Ovary (tissue), 9 donors: ENCODE data around the gene FUT7. TPM values are rescaled to one million over a fixed set of nuclear protein-coding genes. Genes with fewer than 3 reads are reported as not detected.

Experiments used
- DNase-seq, 5 donors: peaks; one replicate each; pipeline ENCODE4 v3.0.0-alpha.2; 2019 to 2020
- H3K27ac ChIP-seq, 2 donors: fragments of 200-600 bp; one replicate each; pipeline versions ENCODE4 v1.5.1 to v1.8.0; 2019 to 2022
- H3K27me3 ChIP-seq: fragments of 200-600 bp; one replicate; pipeline ENCODE4 v1.8.0; 2022
- H3K36me3 ChIP-seq: fragments of 200-600 bp; sonication (generic); one replicate; pipeline ENCODE4 v1.5.1; 2019
- H3K4me1 ChIP-seq: one replicate; pipeline ENCODE4 v1.8.1; 2013; ENCODE audit warnings: mild to moderate bottlenecking, moderate library complexity; ENCODE audit not compliant: insufficient read depth
- H3K4me3 ChIP-seq: fragments of 200-600 bp; sonication (generic); one replicate; pipeline ENCODE4 v1.5.1; 2017
- H3K9me3 ChIP-seq, 2 donors: fragments of 200-600 bp in 1 of 2; sonication (generic) in 1 of 2; one replicate each; pipeline versions ENCODE4 v1.5.1 to v1.8.1; 2013 to 2019; ENCODE audit warnings: mild to moderate bottlenecking in 1 of 2, moderate library complexity in 1 of 2
- CTCF ChIP-seq, 3 donors: fragments of 450-650 bp in 2 of 3; fragments of 200-600 bp in 1 of 3; IDR thresholded peaks; one replicate each; pipeline versions ENCODE4 v1.5.1 to v1.8.0; 2016 to 2022; ENCODE audit warnings: antibody characterized with exemption in 3 of 3, mild to moderate bottlenecking in 1 of 3
- EP300 ChIP-seq: sonication (generic); formaldehyde crosslinking; IDR thresholded peaks from one replicate; pipeline ENCODE4 v1.6.1; 2017; ENCODE audit warnings: antibody characterized with exemption
- POLR2A ChIP-seq: fragments of 450-650 bp; IDR thresholded peaks from one replicate; pipeline ENCODE4 v1.6.1; 2017; ENCODE audit warnings: antibody characterized with exemption, mild to moderate bottlenecking, moderate library complexity
- WGBS, 3 donors: extraction: QIAGEN DNeasy Blood & Tissue Kit in 1 of 3; methylation state at CpG; one replicate each; pipeline versions ENCODE4 v1.1.5 to v1.1.7; 2013 to 2017; 5-methylcytosine and 5-hydroxymethylcytosine counted together
- intact Hi-C, 4 donors: fragments of 100-400 bp; cut with DNase I; formaldehyde crosslinking; loops; one replicate each; pipeline versions ENCODE4 v1.11.0 to v1.15.1; 2022 to 2023
- polyA plus RNA-seq, 2 donors: library from polyadenylated mRNA; stranded (reverse); fragments of 200-250 nt in 1 of 2; fragments of 350-450 nt in 1 of 2; fragmentation: Illumina TruSeq in 1 of 2; extraction: RNeasy Lipid Tissue Mini Kit (QIAGEN cat#74804) in 1 of 2; gene quantifications; one replicate each; pipeline ENCODE4 v1.2.3, GENCODE V29; 2013 to 2014
- total RNA-seq, 7 donors: library from RNA; depleted of rRNA in 2 of 7; stranded (reverse); fragments of >200 nt in 2 of 7; fragmentation: NEBNext Ultra II Directional in 3 of 7; extraction: Animal tissue kit (Norgen Biotek cat#: 25700) in 3 of 7; gene quantifications; one replicate each; pipeline versions ENCODE4 v1.1.0 to v1.2.4, GENCODE V29; 2016 to 2023
- donor health status: DM: no; HTN: no; CAD: no; lungs with moderate emphysema.
- donor health status: DM: no; HTN: no; CAD: no.
- donor health status: Bipolar disorder and iron deficiency.
- donor health status: DM: yes; HTN: yes; CAD: no.
- donor health status: DM: no; HTN: no; CAD: no.
- donor health status: DM: yes; HTN: yes; CAD: no.

The FUT7 gene
- total and polyA plus RNA-seq, 9 donors, result 0.07 to 0.08 TPM; not detected in 7

DNA sequence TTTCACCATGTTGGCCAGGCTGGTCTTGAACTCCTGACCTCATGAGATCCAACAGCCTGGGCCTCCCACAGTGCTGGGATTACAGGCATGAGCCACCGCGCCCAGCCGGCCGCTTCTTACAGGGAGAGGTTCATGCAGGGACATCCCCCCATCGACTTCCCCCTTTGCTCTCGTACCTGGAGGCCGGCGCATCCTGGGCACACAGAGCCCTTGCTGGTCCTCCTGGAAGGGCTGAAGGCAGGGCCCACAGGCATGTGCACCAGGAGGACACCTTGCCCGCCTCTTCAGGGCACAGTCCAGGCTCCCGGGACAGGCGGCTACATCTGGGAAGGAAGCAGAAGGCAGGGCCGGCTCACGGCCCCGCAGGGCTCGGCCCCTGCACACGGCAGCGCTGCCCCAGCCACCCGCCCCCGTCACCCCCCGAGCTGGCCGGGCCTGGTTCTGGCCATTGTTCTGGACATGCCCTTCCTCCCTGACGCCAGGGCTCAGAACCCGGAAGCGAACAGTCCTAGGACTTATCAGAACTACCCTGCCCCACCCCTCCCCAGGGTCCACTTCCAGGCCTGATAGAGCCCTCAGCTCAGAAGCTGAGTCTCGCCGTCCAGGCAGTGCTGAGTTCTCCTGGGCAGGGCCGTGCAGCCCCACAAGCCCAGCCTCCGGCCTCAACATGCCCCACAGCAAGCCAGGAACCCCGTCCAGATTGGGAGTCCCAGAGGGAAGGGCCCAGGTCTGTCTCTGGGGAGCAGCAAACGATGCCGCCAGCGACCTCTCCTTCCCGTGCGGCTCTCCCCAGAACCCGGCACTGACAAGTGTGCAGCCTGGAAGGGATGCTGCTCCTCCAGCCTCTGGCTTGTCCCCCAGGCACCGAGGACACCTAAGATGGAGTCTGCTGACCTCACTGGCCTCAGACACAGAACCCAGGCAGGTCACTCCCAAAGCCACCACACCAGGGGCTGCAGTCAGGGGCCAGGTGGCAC is 11.2 kb upstream of the FUT7 start:
- Histone ChIP-seq H3K27ac (no peak overlapping the region), H3K9me3 (no peaks in the 10 kb centered on the region), H3K4me1 (peaks cover 8% of the 10 kb centered on the region), H3K4me3 (no peak overlapping the region), H3K36me3 (no peaks in the 10 kb centered on the region), H3K27me3 (peaks cover 2% of the 10 kb centered on the region)
- TF ChIP-seq EP300 (no peak), CTCF (IDR thresholded peaks at IDR 0.05) (no peak)
- no peak for DNase-seq
- intact Hi-C loops, result no loop called here
- 84 to 88% (median 87%) methylated on average over 27 to 36 of the region's 36 CpGs for WGBS, 3 donors

- no peak for TF ChIP-seq POLR2A
- no peak for TF ChIP-seq CTCF (IDR thresholded peaks at IDR 0.05)
- TF ChIP-seq EP300, result no peak
- WGBS, 3 donors, result 65 to 75% (median 70%) methylated on average over 12 to 16 of the region's 16 CpGs
- no peak for DNase-seq
- H3K4me3 ChIP-seq, result no peak overlapping the region
- H3K4me1 ChIP-seq, result peaks cover 5% of the 10 kb centered on the region
- H3K36me3 ChIP-seq, result no peaks in the 10 kb centered on the region
- H3K27ac ChIP-seq, result no peak overlapping the region
- no peaks in the 10 kb centered on the region for H3K9me3 ChIP-seq
- intact Hi-C loops, result no loop called here
- H3K27me3 ChIP-seq, result no peaks in the 10 kb centered on the region
Observed at GRCh38 chr9:137041124-137041523, 9.2 kb upstream of the FUT7 start.

DNA sequence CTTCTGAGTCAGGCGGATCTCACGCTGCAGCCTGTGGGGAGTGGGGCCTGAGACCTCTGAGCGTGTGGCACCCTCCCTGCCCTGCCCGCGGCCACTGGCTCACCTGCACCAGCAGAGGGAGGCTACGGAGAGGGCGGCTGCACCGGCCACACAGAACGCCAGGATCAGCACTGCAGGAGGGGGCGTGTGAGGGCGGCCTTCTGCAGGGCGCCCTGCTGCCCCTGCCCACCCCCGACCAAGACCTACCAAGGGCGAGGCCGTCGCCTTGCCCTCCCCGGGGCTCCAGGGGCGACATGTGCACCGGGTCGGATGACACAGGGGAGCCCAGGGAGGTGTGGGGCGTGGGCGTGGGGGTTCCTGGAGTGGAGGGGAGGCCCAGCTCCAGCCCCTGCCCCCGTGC is 8.7 kb upstream of the FUT7 start:
- Histone ChIP-seq H3K36me3 (no peaks in the 10 kb centered on the region), H3K4me1 (peaks cover 5% of the 10 kb centered on the region), H3K4me3 (no peak overlapping the region), H3K27me3 (no peaks in the 10 kb centered on the region), H3K27ac (no peak overlapping the region), H3K9me3 (no peaks in the 10 kb centered on the region)
- intact Hi-C loops, result no loop called here
- TF ChIP-seq POLR2A, result no peak
- TF ChIP-seq EP300, result no peak
- no peak for TF ChIP-seq CTCF (IDR thresholded peaks at IDR 0.05)
- 84 to 88% (median 85%) methylated on average over 23 of the region's 23 CpGs for WGBS, 3 donors
- no peak for DNase-seq

DNA sequence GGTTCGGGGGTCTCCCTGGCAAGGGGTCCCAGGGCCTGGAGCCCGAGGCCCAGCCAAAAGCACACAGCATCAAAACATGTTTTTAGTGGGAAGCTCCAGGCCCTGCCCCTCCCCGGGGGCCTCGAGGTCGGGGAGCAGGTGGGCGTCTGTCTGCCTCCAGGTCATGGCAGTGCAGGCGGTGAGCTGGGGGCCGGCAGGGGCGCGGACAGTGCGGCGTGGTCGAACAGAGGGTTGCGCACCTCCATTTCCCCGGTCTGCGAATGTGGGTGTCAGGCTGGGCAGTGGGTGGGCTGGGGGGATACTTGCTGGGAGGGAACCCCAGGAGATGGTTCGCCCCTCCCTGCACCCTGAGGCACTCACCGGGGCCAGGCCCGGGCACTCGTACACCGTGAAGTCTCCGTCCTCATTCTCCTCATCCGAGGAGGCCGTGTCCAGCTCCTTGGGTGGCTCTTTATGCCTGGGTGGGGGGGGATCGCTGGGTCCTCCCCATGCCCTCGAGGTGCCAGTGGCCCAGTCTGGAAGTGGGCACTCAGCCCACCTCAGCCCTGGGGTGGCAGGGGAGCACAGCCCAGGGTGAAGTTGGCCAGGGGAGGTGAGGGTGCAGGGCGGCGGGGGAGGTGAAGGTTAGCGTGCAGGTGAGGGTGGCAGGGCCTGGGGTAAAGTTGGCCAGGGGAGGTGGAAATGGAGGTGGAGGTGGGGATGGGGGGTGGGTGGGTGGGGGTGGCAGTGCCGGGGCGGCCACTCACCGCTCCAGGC is 7.9 kb upstream of the FUT7 start:
- Histone ChIP-seq H3K27ac (no peak overlapping the region), H3K9me3 (no peaks in the 10 kb centered on the region), H3K4me1 (peaks cover 1% of the 10 kb centered on the region), H3K4me3 (no peak overlapping the region), H3K27me3 (no peaks in the 10 kb centered on the region), H3K36me3 (no peaks in the 10 kb centered on the region)
- intact Hi-C loops, result loop anchor here in 1 of 4 donors (5.0 kb wide), 1 partner anchor 252 kb away; no protein-coding TSS in a partner anchor
- TF ChIP-seq CTCF (IDR thresholded peaks at IDR 0.05), result no peak
- no peak for TF ChIP-seq POLR2A
- TF ChIP-seq EP300, result no peak
- 87 to 88% (median 87%) methylated on average over 32 of the region's 32 CpGs for WGBS, 3 donors
- DNase-seq, result no peak
